ENCODE data around the gene CRYL1. TPM values are rescaled to one million over a fixed set of nuclear protein-coding genes. Genes with fewer than 3 reads are reported as not detected.

CRYL1 gene
- total and polyA plus RNA-seq, 2 donors (not counting 1 experiment from before 2014, with no cell fraction given): 6.5 to 15.1 TPM

DNA sequence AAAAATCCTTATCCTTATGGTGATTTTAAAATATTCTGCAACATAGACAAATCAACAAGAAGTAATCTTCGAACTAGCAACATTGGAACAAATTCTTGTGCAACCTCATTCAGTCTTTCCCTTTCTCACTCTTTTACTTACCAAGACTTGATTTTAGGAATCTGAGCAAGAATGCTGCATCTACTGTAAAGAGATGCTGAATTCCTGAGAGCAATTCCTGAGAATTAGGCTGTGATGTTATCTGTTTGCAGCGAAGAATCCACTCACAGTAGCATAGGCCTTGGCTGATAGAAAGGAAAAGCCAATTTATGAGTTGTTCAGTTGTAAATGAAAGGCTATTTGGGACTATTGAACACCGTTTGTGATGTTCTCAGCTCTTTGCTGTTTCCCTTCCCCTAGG lies 144.3 kb downstream of the CRYL1 start:
- Histone ChIP-seq H3K4me2 (replicated peaks; ENCODE audit: low read depth, low read length, poor library complexity, severe bottlenecking) (no peak overlapping the region), H3K79me2 (ENCODE audit: control insufficient read depth, insufficient read depth, low read length) (no peaks in the 10 kb centered on the region), H3K36me3 (replicated peaks in 1 of 2; ENCODE audit: control extremely low read depth in 1 of 2, control insufficient read depth in 1 of 2, extremely low read depth in 1 of 2, insufficient read depth in 2 of 2, low read length in 1 of 2) (no peaks in the 10 kb centered on the region), H3K4me3 (ENCODE audit: control extremely low read depth in 1 of 5, extremely low read depth in 1 of 5, insufficient read depth in 1 of 5, low read depth in 2 of 5, low read length in 4 of 5) (no peak overlapping the region), H4K20me1 (ENCODE audit: control insufficient read depth, insufficient read depth, low read length, poor library complexity, severe bottlenecking) (no peaks in the 10 kb centered on the region), H2AFZ (ENCODE audit: insufficient read depth, low read depth, low read length, poor library complexity, severe bottlenecking) (no peak overlapping the region), H3K9ac (ENCODE audit: low read length) (no peak overlapping the region), H3K4me1 (ENCODE audit: control insufficient read depth in 2 of 2, insufficient read depth in 2 of 2, low read length in 2 of 2) (no peaks in the 10 kb centered on the region), H3K27me3 (replicated peaks in 1 of 4; ENCODE audit: control extremely low read depth in 1 of 4, control insufficient read depth in 3 of 4, insufficient read depth in 4 of 4, low read length in 3 of 4) (no peaks in the 10 kb centered on the region), H3K27ac (ENCODE audit: low read length in 2 of 2) (no peak overlapping the region), H3K9me3 (ENCODE audit: control extremely low read depth in 1 of 3, control insufficient read depth in 2 of 3, insufficient read depth in 1 of 3, low read length in 2 of 3) (no peaks in the 10 kb centered on the region)
- TF ChIP-seq EZH2 (IDR thresholded peaks at IDR 0.05; ENCODE audit: borderline replicate concordance, insufficient read depth, low read depth, low read length, poor library complexity, severe bottlenecking): no peak
- TF ChIP-seq, protein P1, sequence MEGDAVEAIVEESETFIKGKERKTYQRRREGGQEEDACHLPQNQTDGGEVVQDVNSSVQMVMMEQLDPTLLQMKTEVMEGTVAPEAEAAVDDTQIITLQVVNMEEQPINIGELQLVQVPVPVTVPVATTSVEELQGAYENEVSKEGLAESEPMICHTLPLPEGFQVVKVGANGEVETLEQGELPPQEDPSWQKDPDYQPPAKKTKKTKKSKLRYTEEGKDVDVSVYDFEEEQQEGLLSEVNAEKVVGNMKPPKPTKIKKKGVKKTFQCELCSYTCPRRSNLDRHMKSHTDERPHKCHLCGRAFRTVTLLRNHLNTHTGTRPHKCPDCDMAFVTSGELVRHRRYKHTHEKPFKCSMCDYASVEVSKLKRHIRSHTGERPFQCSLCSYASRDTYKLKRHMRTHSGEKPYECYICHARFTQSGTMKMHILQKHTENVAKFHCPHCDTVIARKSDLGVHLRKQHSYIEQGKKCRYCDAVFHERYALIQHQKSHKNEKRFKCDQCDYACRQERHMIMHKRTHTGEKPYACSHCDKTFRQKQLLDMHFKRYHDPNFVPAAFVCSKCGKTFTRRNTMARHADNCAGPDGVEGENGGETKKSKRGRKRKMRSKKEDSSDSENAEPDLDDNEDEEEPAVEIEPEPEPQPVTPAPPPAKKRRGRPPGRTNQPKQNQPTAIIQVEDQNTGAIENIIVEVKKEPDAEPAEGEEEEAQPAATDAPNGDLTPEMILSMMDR (IDR thresholded peaks at IDR 0.05): no peak
- no peak for ATAC-seq (ENCODE audit: low read depth)
- H3K9me3 Mint-ChIP-seq (ENCODE audit: insufficient read depth): no peaks in the 10 kb centered on the region
- ChIA-PET CTCF (no interaction called here), POLR2A (no interaction called here)
- DNase-seq: no peak
- H3K4me3 Mint-ChIP-seq: no peak overlapping the region
- H3K27ac Mint-ChIP-seq: no peak overlapping the region
- intact Hi-C loops (cut with micrococcal nuclease): no loop called here
- peaks cover 9% of the 10 kb centered on the region for H3K27me3 Mint-ChIP-seq
- 83% methylated on average over 1 of the region's 3 CpGs for WGBS (ENCODE audit: insufficient coverage)
- no peaks in the 10 kb centered on the region for H3K4me1 Mint-ChIP-seq

DNA sequence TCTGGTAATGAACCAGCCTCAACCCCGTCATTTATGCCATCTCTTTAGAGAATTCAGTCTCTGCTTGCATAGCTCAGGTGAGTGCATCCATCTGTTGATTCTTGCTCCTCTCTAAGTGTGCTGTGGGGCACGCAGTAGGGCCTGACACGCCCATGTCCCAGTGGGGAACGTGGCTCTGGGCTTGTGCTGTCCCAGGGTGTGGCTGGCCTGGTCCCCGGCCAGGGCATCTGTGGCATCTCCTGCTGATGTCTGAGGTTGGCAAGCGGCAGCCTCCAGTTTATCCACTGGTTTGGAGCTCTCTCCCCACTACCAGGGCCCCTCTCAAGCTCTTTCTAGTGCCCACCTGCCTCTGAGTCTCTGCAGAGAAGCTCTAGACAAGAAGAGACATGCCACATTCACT lies 146.9 kb downstream of the CRYL1 start:
- Histone ChIP-seq H2AFZ (ENCODE audit: insufficient read depth, low read depth, low read length, poor library complexity, severe bottlenecking) (no peak overlapping the region), H4K20me1 (ENCODE audit: control insufficient read depth, insufficient read depth, low read length, poor library complexity, severe bottlenecking) (no peaks in the 10 kb centered on the region), H3K27me3 (replicated peaks in 1 of 4; ENCODE audit: control extremely low read depth in 1 of 4, control insufficient read depth in 3 of 4, insufficient read depth in 4 of 4, low read length in 3 of 4) (no peaks in the 10 kb centered on the region), H3K27ac (ENCODE audit: low read length in 2 of 2) (no peak overlapping the region), H3K4me2 (replicated peaks; ENCODE audit: low read depth, low read length, poor library complexity, severe bottlenecking) (no peak overlapping the region), H3K9me3 (ENCODE audit: control extremely low read depth in 1 of 3, control insufficient read depth in 2 of 3, insufficient read depth in 1 of 3, low read length in 2 of 3) (no peaks in the 10 kb centered on the region), H3K79me2 (ENCODE audit: control insufficient read depth, insufficient read depth, low read length) (no peaks in the 10 kb centered on the region), H3K36me3 (replicated peaks in 1 of 2; ENCODE audit: control extremely low read depth in 1 of 2, control insufficient read depth in 1 of 2, extremely low read depth in 1 of 2, insufficient read depth in 2 of 2, low read length in 1 of 2) (no peaks in the 10 kb centered on the region), H3K4me3 (ENCODE audit: control extremely low read depth in 1 of 5, extremely low read depth in 1 of 5, insufficient read depth in 1 of 5, low read depth in 2 of 5, low read length in 4 of 5) (no peak overlapping the region), H3K9ac (ENCODE audit: low read length) (no peak overlapping the region), H3K4me1 (ENCODE audit: control insufficient read depth in 2 of 2, insufficient read depth in 2 of 2, low read length in 2 of 2) (no peaks in the 10 kb centered on the region)
- ChIA-PET CTCF (no interaction called here), POLR2A (no interaction called here)
- Mint-ChIP-seq H3K9me3 (ENCODE audit: insufficient read depth) (no peaks in the 10 kb centered on the region), H3K4me1 (no peaks in the 10 kb centered on the region), H3K4me3 (no peak overlapping the region), H3K27ac (no peak overlapping the region), H3K27me3 (peaks cover 12% of the 10 kb centered on the region)
- ATAC-seq (ENCODE audit: low read depth): no peak
- TF ChIP-seq EZH2 (IDR thresholded peaks at IDR 0.05; ENCODE audit: borderline replicate concordance, insufficient read depth, low read depth, low read length, poor library complexity, severe bottlenecking): no peak
- TF ChIP-seq, protein P1 (IDR thresholded peaks at IDR 0.05): no peak
- intact Hi-C loops (cut with micrococcal nuclease): no loop called here
- no peak for DNase-seq
- WGBS (ENCODE audit: insufficient coverage): 83% methylated on average over 6 of the region's 6 CpGs
